IPS-18a (cell line): Measurements from ENCODE around the gene PAPSS1.
"Not testable (repeated sequence)": the region's sequence is repeated elsewhere in the genome, so short reads cannot be mapped to it uniquely, and the experiment has no call there.

ENCODE experiments used
- H3K27ac ChIP-seq: one replicate; pipeline ENCODE4 v1.5.1; 2013; ENCODE audit warnings: low read length
- H3K27me3 ChIP-seq: one replicate; pipeline ENCODE4 v1.6.1; 2013; ENCODE audit warnings: mild to moderate bottlenecking, low read length; ENCODE audit not compliant: control insufficient read depth, insufficient read depth
- H3K36me3 ChIP-seq: one replicate; pipeline ENCODE4 v1.6.1; 2013; ENCODE audit warnings: low read depth, low read length; ENCODE audit not compliant: control insufficient read depth
- H3K4me1 ChIP-seq: one replicate; pipeline ENCODE4 v1.6.1; 2013; ENCODE audit warnings: low read depth, low read length; ENCODE audit not compliant: control insufficient read depth
- H3K4me3 ChIP-seq: one replicate; pipeline ENCODE4 v1.5.1; 2013; ENCODE audit warnings: low read length
- H3K9ac ChIP-seq: one replicate; pipeline ENCODE4 v1.6.1; 2013; ENCODE audit warnings: mild to moderate bottlenecking, low read length, moderate library complexity
- H3K9me3 ChIP-seq: one replicate; pipeline ENCODE4 v1.6.1; 2013; ENCODE audit warnings: low read depth, low read length; ENCODE audit not compliant: control insufficient read depth

The PAPSS1 gene

GRCh38 chr4:107742196-107742595 lies 22.2 kb upstream of the PAPSS1 start:
- Histone ChIP-seq H3K9ac (no peak overlapping the region), H3K4me3 (no peak overlapping the region), H3K27me3 (no peaks in the 10 kb centered on the region), H3K9me3 (no peaks in the 10 kb centered on the region), H3K4me1 (no peaks in the 10 kb centered on the region), H3K27ac (no peak overlapping the region), H3K36me3 (no peaks in the 10 kb centered on the region)

GRCh38 chr4:107740950-107741701 lies 21.1 kb upstream of the PAPSS1 start:
- no peak overlapping the region for H3K9ac ChIP-seq
- H3K27ac ChIP-seq, result no peak overlapping the region
- H3K36me3 ChIP-seq, result no peaks in the 10 kb centered on the region
- peaks cover 3% of the 10 kb centered on the region for H3K27me3 ChIP-seq
- H3K9me3 ChIP-seq, result no peaks in the 10 kb centered on the region
- H3K4me1 ChIP-seq, result no peaks in the 10 kb centered on the region
- H3K4me3 ChIP-seq, result no peak overlapping the region

- no peaks in the 10 kb centered on the region for H3K9me3 ChIP-seq
- peaks cover 11% of the 10 kb centered on the region for H3K27me3 ChIP-seq
- no peaks in the 10 kb centered on the region for H3K36me3 ChIP-seq
- H3K27ac ChIP-seq, result no peak overlapping the region
- no peaks in the 10 kb centered on the region for H3K4me1 ChIP-seq
- H3K9ac ChIP-seq, result no peak overlapping the region
- H3K4me3 ChIP-seq, result no peak overlapping the region
Observed at GRCh38 chr4:107740381-107740780, 20.3 kb upstream of the PAPSS1 start.

- Histone ChIP-seq H3K27me3 (peaks cover 40% of the 10 kb centered on the region), H3K9me3 (no peaks in the 10 kb centered on the region), H3K4me1 (peaks cover 4% of the 10 kb centered on the region), H3K36me3 (no peaks in the 10 kb centered on the region), H3K27ac (no peak overlapping the region), H3K9ac (no peak overlapping the region), H3K4me3 (no peak overlapping the region)
Observed at GRCh38 chr4:107737450-107737849, 17.4 kb upstream of the PAPSS1 start.

GRCh38 chr4:107736924-107737448 lies 17.0 kb upstream of the PAPSS1 start:
- peaks cover 45% of the 10 kb centered on the region for H3K27me3 ChIP-seq
- no peak overlapping the region for H3K4me3 ChIP-seq
- no peak overlapping the region for H3K27ac ChIP-seq
- H3K9ac ChIP-seq, result no peak overlapping the region
- H3K4me1 ChIP-seq, result peaks cover 4% of the 10 kb centered on the region
- H3K9me3 ChIP-seq, result no peaks in the 10 kb centered on the region
- H3K36me3 ChIP-seq, result no peaks in the 10 kb centered on the region

GRCh38 chr4:107736037-107736436 lies 16.0 kb upstream of the PAPSS1 start:
- Histone ChIP-seq H3K27me3 (peaks cover 47% of the 10 kb centered on the region), H3K9ac (no peak overlapping the region), H3K36me3 (no peaks in the 10 kb centered on the region), H3K27ac (no peak overlapping the region), H3K9me3 (no peaks in the 10 kb centered on the region), H3K4me3 (no peak overlapping the region), H3K4me1 (peaks cover 4% of the 10 kb centered on the region)

GRCh38 chr4:107734120-107734519 lies 14.1 kb upstream of the PAPSS1 start:
- Histone ChIP-seq H3K4me1 (peaks cover 4% of the 10 kb centered on the region), H3K4me3 (no peak overlapping the region), H3K27me3 (peaks cover 47% of the 10 kb centered on the region)

GRCh38 chr4:107733431-107733925 lies 13.4 kb upstream of the PAPSS1 start:
- no peaks in the 10 kb centered on the region for H3K36me3 ChIP-seq
- no peaks in the 10 kb centered on the region for H3K9me3 ChIP-seq
- H3K4me3 ChIP-seq, result no peak overlapping the region
- H3K4me1 ChIP-seq, result peaks cover 4% of the 10 kb centered on the region
- no peak overlapping the region for H3K27ac ChIP-seq
- H3K9ac ChIP-seq, result no peak overlapping the region
- peaks cover 47% of the 10 kb centered on the region for H3K27me3 ChIP-seq

More at GRCh38 chr4:107734120-107734519, 14.1 kb upstream of the PAPSS1 start:
- Histone ChIP-seq H3K27ac (no peak overlapping the region), H3K9me3 (no peaks in the 10 kb centered on the region), H3K36me3 (no peaks in the 10 kb centered on the region), H3K9ac (no peak overlapping the region)

GRCh38 chr4:107729050-107729449 lies 9.0 kb upstream of the PAPSS1 start:
- not testable (repeated sequence) for H3K4me1 ChIP-seq, H3K9ac ChIP-seq, H3K4me3 ChIP-seq, H3K36me3 ChIP-seq, H3K27ac ChIP-seq, H3K9me3 ChIP-seq
- peaks cover 23% of the 10 kb centered on the region for H3K27me3 ChIP-seq

GRCh38 chr4:107726131-107726925 lies 6.3 kb upstream of the PAPSS1 start:
- H3K27ac ChIP-seq, H3K4me1 ChIP-seq, H3K9ac ChIP-seq, H3K27me3 ChIP-seq, H3K4me3 ChIP-seq, H3K9me3 ChIP-seq, H3K36me3 ChIP-seq: not testable (repeated sequence)

GRCh38 chr4:107725281-107725859 lies 5.3 kb upstream of the PAPSS1 start:
- H3K4me3 ChIP-seq, result no peak overlapping the region
- H3K36me3 ChIP-seq, result no peaks in the 10 kb centered on the region
- H3K9me3 ChIP-seq, result no peaks in the 10 kb centered on the region
- H3K27me3 ChIP-seq, result no peaks in the 10 kb centered on the region
- H3K4me1 ChIP-seq, result no peaks in the 10 kb centered on the region
- H3K27ac ChIP-seq, result no peak overlapping the region
- no peak overlapping the region for H3K9ac ChIP-seq
